Activated CD8-positive, alpha-beta memory T cell treated with anti-CD3 and anti-CD28 coated beads, Interleukin-2, amount 50 U/mL, for 1 hour (primary cell): ENCODE results near the gene NANOG.
"Not testable (repeated sequence)": the region's sequence is repeated elsewhere in the genome, so short reads cannot be mapped to it uniquely, and the experiment has no call there.

Source experiments
- DNase-seq: peaks from one replicate; pipeline ENCODE4 v3.0.0-alpha.2; 2020; ENCODE audit errors: extremely low read depth

NANOG gene

DNA sequence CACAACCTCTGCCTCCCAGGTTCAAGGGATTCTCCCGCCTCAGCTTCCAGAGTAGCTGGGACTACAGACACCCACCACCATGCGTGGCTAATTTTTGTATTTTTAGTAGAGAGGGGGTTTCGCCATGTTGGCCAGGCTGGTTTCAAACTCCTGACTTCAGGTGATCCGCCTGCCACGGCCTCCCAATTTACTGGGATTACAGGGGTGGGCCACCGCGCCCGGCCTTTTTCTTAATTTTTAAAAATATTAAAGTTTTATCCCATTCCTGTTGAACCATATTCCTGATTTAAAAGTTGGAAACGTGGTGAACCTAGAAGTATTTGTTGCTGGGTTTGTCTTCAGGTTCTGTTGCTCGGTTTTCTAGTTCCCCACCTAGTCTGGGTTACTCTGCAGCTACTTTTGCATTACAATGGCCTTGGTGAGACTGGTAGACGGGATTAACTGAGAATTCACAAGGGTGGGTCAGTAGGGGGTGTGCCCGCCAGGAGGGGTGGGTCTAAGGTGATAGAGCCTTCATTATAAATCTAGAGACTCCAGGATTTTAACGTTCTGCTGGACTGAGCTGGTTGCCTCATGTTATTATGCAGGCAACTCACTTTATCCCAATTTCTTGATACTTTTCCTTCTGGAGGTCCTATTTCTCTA is at the start of gene NANOG:
Gene NANOG, plus strand, starts transcription at position 519 of the 645 bp plus-strand sequence. CDS start 213 bp downstream, outside the sequence.
- not testable (repeated sequence) for DNase-seq

DNA sequence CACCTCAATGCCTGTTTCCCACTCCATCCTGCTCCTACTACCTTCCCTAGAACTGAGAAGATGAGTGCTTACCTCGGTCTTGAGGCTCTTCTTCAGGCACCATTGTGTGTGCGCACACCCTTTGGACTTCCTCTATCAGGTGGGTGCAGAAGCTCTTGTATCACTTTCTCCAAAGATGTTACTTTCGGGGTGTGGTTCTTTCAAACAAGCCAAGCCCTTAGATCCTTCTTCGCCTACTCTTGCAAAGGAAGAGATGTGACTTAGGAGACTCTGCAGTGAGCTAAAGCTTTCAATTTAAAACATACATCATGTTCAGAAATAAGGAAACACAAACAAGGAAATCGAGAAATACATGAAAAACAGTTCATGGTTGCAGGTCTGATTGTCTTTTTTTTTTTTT is 42.0 kb upstream of the NANOG start, which contains the start of gene CLEC4C:
Gene CLEC4C, minus strand, starts transcription at position 130 of the 400 bp plus-strand sequence. Its CDS starts 27 bp downstream, at position 103.
- no peak for DNase-seq

DNA sequence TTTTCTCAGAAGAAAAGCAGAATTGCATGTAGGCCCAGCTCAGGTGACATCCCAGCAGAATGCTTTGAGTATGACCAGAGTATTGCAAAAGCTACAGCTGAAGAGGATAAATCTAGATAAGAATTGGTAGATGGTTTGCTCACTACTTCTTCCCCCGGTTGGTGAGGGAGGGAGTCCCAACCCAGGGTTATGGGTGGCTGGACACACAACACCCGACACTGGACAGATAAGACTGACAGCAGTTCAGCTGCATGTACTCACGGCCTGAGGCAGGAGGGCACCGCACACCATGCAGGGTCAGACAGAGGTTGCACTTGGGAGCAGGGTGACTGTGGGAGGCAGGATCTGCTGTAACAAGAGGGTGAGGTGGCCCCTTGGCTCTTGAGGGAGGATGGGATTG is 40.4 kb upstream of the NANOG start:
- DNase-seq = no peak

DNA sequence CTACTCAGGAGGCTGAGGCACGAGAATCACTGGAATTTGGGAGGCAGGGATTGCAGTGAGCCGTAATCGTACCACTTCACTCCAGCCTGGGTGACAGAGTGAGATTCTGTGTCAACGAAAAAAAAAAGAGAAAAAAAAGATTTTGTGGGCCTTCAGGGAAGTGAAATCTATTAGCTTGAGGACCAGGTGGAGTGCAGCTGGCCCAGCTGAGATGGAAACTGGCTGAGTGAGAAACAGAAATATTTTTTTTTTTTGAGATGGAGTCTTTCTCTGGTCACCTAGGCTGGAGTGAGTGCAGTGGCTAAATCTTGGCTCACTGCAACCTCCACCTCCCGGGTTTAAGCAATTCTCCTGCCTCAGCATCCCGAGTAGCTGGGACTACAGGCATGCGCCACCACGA is 39.8 kb upstream of the NANOG start:
- DNase-seq = no peak

DNA sequence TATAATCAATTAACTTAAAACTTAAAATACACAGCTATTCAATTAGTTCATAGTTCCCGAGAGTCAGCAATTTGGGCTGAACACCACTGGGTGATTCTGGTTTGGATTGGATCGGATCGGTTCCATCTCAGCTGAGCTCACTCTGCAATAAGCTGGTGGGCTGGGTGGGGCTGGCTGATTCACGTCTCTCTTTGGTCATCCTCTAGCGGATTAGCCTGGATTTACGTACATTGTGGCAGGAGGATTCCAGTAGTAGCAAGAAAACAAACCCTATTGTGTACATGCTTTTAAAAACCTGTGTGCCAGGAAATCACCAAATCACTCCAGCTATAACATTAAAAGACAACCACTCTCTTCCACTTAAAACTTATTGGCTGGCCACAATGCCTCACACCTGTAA is 38.9 kb upstream of the NANOG start:
- no peak for DNase-seq

DNA sequence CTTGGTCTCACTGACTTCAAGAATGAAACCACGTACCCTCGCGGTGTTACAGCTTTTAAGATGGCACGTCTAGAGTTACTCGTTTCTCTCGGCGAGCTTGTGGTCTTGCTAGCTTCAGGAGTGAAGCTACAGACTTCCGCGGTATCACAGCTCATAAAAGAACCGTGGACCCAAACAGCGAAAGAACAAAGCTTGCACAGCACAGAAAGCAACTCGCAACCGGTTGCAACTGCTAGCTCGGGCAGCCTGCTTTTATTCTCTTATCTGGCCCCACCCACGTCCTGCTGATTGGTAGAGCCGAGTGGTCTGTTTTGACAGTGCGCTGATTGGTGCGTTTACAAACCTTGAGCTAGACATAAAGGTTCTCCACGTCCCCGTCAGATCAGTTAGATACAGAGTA is 37.8 kb upstream of the NANOG start:
- no peak for DNase-seq

DNA sequence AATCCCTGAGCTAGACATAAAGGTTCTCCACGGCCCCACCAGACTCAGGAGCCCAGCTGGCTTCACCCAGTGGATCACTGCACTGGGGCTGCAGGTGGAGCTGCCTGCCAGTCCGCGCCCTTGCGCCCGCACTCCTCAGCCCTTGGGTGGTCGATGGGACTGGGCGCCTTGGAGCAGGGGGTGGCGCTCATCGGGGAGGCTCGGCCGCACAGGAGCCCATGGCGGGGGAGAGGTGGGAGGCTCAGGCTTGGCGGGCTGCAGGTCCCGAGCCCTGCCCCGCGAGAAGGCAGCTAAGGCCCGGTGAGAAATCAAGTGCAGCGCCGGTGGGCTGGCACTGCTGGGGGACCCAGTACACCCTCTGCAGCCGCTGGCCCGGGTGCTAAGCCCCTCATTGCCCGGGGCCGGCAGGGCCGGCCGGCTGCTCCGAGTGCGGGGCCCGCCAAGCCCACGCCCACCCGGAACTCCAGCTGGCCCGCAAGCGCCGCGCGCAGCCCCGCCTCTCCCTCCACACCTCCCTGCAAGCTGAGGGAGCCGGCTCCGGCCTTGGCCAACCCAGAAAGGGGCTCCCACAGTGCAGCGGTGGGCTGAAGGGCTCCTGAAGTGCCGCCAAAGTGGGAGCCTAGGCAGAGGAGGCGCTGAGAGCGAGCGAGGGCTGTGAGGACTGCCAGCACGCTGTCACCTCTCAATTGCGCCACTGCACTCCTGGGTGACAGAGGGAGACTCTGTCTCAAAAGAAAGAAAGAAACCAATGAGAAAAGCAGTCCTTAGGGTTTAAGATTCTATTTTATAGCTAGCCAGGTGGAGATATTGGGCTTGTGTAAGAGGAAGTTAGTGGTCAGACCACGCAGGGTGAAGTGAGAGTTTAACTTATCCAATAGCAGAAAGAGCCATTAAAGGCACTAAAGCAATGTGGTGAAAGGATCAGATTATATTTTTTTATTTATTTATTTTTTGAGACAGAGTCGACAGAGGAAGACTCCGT is 37.0 kb upstream of the NANOG start:
- not testable (repeated sequence) for DNase-seq

DNA sequence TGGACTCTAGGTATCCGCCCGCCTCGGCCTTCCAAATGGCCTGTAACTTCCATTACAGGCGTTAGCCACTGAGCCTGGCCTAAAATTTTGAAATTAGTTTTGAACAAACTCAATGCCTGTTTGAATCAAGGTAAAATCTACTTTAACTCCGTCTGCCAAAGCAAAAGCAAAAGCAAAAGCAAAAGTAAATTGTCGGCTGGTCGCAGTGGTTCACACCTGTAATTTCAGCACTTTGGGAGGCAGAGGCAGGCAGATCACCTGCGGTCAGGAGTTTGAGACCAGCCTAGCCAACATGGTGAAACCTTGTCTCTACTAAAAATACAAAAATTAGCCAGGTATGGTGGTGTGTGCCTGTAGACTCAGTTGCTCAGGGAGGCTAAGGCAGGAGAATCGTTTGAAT is 33.5 kb upstream of the NANOG start:
- not testable (repeated sequence) for DNase-seq

DNA sequence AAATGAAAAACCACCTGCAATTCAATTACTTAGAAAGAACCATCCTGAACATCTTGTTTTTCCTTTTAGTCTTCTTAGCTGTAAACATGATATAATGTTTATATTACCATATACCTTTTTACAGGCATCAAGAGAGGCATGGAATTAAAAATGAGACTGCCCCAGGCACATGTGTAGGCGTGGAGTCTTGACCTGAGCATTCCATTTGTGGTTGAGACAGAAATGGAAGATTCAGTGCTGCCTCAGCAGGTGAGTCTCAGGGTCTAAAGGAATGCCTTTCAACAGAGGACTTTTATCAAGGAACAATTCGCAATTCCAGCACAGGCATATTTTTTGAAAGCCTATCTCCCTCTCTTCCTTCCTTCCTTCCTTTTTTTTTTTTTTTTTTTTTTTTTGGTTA is 32.2 kb upstream of the NANOG start:
- no peak for DNase-seq

DNA sequence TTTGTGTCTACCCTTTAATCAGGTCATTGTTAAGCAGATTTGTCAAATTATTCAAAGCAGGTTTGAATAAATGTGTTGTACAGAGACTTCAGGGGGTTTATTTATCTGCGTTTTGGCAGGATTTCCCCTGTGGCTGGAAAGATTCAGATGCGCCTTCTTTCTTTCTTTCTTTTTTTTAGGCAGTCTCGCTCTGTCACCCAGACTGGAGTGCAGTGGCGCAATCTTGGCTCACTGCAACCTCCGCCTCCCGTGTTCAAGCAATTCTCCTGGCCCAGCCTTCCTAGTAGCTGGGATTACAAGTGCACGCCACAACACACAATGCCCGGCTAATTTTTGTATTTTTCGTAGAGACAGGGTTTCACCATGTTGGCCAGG is 30.4 kb upstream of the NANOG start:
- no peak for DNase-seq

DNA sequence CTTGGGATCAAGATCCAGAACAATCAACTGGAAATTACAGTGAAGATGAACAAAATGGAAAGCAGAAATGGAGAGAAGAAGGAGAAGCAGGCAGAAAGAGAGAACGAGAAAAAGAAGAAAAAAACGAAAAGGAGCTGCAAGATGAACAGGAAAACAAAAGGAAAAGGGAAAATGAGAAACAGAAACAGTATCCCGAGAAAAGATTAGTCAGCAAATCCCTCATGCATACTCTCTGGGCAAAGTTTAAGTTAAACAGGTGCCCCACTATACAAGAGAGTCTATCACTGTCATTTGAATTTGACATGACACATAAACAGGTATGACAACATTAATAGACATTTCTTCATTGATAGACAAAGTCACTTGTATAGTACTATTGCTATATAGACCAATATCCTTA is 19.2 kb upstream of the NANOG start:
- no peak for DNase-seq

DNA sequence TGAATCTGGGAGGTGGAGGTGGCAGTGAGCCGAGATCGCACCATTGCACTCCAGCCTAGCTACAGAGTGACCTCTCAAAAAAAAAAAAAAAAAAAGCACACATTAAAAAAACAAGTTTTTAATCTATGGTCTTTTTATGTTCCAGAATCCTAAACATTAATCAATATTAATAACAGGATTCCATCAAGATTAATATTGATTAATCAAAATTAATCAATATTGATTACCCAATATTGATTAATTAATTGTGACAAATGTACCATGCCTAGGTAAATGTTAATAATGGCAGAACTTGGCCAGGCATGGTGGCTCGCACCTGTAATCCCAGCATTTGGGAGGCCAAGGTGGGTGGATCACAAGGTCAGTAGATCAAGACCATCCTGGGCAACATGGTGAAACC is 7.9 kb upstream of the NANOG start:
- no peak for DNase-seq

DNA sequence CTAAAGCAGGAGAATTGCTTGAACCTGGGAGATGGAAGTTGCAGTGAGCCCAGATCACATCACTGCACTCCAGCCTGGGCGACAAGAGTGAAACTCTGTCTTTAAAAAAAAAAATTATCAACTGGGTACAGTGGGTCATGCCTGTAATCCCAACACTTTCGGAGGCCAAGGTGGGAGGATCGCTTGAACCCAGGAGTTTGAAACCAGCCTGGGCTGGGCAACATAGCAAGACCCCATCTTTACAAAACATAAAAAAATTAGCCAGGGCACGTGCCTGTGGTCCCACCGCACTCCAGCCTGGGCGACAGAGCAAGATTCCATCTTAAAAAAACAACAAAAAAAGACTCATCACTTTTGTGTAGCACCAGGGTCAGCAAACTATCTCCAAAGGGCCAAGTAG is 7.1 kb upstream of the NANOG start:
- DNase-seq = no peak

DNA sequence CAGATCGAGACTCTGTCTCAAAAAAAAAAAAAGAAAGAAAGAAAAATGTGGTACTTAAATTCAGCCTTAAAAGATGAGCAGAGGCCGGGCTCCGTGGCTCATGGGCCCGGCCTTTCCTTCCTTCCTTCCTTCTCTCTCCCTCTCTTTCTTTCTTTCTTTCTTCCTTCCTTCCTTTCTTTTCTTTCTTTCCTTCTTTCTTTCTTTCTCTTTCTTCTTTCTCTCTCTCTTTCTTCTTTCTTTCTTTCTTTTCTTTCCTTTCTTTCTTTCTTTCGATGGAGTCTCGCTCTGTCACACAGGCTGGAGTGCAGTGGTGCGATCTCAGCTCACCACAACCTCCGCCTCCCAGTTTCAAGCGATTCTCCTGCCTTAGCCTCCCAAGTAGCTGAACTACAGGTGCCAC is 5.8 kb upstream of the NANOG start:
- DNase-seq = not testable (repeated sequence)

DNA sequence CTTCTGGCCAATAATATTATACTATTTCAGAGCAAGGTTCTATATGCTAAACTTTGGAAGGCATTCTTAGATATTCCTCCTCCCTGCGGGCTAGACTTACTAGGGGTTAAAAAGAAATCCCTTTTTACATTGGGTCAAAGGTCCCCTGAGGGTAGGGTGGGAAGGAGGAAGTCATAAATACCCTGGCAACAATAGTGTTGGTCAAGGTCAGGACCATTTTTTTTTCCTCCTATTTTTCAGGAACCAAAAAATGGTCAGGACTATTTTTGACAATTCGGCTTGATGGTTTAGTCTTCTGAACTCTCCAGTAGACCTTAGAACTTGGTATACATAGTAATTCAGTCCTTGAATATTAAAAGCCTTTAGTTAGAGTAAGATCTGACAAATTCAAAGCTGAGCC is 4.5 kb upstream of the NANOG start:
- no peak for DNase-seq

DNA sequence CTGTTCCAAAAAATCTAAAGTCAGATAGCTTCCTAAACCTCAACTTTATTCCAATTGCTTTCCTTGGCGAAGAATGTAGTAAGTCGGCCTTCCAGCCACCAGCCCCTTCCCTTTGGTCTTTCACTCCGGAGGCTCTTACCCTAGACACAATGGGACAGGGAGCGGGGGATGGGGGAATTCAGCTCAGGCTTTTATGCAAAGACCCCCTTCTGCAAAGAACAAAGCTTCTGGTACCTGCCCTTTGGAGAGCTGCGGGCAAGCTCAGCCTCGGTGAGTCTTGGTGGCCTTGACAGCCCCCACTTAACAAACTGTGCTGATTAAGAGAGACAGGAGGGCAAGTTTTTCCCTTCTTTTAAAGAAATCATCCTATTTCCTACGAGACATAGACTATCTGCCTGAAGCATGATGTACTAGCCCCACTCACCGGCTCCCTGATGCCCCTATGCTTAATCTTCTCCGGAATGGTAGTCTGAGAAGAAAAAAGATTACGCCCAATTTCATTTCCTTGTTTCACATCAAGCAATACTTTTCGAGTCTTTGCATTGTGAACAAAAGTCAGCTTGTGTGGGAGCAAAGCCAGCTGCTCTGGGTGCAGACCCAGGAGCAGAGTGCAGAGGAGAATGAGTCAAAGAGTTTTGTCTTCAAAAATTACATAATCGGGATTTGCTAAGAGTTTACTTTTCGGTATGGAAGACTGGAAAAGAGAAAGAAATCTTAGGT is 1.5 kb upstream of the NANOG start:
- no peak for DNase-seq

DNA sequence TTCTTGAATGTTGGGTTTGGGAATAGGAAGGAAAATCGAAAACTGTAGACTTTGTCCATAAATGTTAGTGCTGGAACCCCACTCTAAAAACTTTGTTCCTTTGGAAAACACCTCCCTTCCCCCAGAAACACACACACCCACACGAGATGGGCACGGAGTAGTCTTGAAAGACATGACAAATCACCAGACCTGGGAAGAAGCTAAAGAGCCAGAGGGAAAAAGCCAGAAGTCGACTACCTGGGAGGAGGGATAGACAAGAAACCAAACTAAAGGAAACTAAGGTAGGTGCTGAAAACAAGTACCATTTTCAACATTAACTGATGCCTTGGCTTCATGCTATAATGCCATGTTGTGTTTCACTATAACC is 925 bp upstream of the NANOG start:
- DNase-seq = no peak

DNA sequence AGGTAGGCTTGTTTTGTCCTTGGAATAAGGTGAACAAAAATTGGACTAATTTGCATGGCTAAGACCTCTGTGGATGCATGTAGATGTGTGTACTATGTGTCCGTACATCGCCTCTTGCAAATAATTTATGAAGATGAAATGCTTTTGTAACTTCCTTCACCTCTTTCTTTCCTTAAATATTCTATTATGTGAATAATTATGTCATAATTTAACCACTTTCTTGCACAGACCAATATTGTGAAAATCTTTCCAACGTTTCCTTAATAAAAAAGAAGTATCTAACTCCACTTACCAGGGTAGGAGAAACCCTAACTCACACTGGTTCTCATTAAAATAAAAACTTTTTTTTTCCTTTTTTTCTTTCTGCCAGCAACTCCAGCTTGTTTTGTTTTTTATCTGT is 4.0 kb downstream of the NANOG start:
- DNase-seq = no peak

DNA sequence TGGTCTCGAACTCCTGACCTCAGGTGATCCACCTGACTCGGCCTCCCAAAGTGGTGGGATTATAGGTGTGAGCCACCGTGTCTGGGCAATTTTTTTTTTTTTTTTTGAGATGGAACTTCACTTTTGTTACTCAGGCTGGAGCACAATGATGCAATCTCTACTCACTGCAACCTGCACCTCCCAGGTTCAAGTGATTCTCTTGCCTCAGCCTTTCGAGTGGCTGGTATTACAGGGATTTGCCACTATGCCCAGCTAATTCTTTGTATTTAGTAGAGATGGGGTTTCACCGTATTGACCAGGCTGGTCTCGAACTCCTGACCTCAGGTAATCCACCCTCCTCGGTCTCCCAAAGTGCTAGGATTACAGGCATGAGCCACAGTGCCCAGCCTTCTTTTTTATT is 8.1 kb downstream of the NANOG start:
- not testable (repeated sequence) for DNase-seq

DNA sequence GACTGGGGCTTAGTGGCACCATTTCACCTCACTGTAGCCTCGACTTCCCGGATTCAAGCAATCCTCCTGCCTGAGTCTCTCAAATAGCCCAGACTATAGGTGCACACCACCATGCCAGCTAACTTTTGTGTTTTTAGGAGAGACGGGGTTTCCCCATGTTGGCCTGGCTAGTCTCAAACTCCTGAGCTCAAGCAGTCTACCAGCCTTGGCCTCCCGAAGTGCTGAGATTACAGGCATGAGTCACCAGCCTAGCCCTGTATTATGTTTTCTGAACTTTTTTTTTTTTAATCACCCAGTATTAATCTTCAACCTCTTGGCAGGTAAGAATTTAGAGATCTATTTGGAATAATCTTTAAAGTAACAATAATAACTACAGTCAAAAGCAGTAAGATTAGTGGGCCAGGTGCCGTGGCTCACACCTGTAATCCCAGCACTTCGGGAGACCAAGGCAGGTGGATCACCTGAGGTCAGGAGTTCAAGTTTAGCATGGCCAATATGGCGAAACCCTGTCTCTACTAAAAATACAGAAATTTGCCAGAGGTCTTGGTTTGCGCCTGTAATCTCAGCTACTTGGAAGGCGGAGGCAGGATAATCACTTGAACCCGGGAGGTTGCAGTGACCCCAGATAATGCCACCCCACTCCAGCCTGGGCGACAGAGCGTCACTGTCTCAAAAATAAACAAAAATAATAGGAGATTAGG is 8.6 kb downstream of the NANOG start:
- no peak for DNase-seq

DNA sequence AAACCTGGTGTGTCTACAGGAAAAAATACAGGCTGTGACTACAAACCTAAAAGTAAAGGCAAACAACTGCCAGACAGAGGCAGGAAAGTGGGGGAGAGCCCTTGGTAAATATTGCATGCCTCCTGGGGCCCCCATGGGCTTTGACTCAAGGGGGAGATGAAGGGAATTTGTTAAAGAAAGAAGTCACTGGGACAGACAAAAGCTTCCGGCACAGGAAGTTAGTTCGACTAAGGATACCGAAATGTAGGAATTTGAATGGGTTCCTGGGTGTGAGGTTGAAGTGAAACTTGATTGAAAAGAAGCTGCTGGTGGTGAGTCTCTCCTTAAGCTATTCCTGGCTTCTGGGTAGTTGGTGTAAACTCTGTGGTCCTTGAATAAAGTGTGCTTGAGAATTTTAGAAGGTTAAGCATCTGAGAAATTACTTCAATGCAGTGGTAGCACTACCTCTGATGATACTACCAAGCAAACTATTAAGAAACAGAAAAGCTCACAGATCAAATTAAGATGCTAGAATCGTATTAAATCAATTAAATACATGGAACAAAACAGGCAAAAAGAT is 9.6 kb downstream of the NANOG start:
- not testable (repeated sequence) for DNase-seq
